ENCODE results near the gene SGCA. TPM values are rescaled to one million over a fixed set of nuclear protein-coding genes. Genes with fewer than 3 reads are reported as not detected.
A peak's percentile ranks its signal among the peaks of the same experiment; 100 is the strongest.

SGCA gene
- total and polyA plus RNA-seq, 2 of the 13 experiments (the other 11 are each of a cell fraction or from before 2014, with no cell fraction given): not detected

- peak; percentile 43; the same call in 1 of the 2 replicates for TF ChIP-seq KDM5B (CRISPR knock-in tag; IDR thresholded peaks at IDR 0.05; ENCODE audit: borderline replicate concordance)
- TF ChIP-seq, protein P1, sequence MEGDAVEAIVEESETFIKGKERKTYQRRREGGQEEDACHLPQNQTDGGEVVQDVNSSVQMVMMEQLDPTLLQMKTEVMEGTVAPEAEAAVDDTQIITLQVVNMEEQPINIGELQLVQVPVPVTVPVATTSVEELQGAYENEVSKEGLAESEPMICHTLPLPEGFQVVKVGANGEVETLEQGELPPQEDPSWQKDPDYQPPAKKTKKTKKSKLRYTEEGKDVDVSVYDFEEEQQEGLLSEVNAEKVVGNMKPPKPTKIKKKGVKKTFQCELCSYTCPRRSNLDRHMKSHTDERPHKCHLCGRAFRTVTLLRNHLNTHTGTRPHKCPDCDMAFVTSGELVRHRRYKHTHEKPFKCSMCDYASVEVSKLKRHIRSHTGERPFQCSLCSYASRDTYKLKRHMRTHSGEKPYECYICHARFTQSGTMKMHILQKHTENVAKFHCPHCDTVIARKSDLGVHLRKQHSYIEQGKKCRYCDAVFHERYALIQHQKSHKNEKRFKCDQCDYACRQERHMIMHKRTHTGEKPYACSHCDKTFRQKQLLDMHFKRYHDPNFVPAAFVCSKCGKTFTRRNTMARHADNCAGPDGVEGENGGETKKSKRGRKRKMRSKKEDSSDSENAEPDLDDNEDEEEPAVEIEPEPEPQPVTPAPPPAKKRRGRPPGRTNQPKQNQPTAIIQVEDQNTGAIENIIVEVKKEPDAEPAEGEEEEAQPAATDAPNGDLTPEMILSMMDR (CRISPR knock-in tag; IDR thresholded peaks at IDR 0.05): peak; percentile 81
- no peak for TF ChIP-seq ZNF263 (CRISPR knock-in tag; IDR thresholded peaks at IDR 0.05)
- no peak for TF ChIP-seq GMEB1 (CRISPR knock-in tag; IDR thresholded peaks at IDR 0.05; ENCODE audit: borderline replicate concordance)
- TF ChIP-seq RAD21 (CRISPR knock-in tag; IDR thresholded peaks at IDR 0.05): peak; percentile 90
- no peak for TF ChIP-seq DPF2 (CRISPR knock-in tag; IDR thresholded peaks at IDR 0.05; ENCODE audit: borderline replicate concordance, low read depth)
- TF ChIP-seq ZNF362 (CRISPR knock-in tag; IDR thresholded peaks at IDR 0.05; ENCODE audit: borderline replicate concordance): no peak
- TF ChIP-seq ZNF33B (CRISPR knock-in tag; IDR thresholded peaks at IDR 0.05): no peak
- peak; percentile 58; the same call in 1 of the 2 replicates for TF ChIP-seq SPEN (CRISPR knock-in tag; IDR thresholded peaks at IDR 0.05; ENCODE audit: low read depth)
- 0 out of 2 replicates have a peak, but pooled peaks have one; percentile 48 for TF ChIP-seq MEIS2 (CRISPR knock-in tag; IDR thresholded peaks at IDR 0.05)
- no peak for TF ChIP-seq ZNF572 (CRISPR knock-in tag; IDR thresholded peaks at IDR 0.05)
- TF ChIP-seq RFXAP (CRISPR knock-in tag; IDR thresholded peaks at IDR 0.05; ENCODE audit: borderline replicate concordance): no peak
- TF ChIP-seq ZBTB21 (CRISPR knock-in tag; IDR thresholded peaks at IDR 0.05): no peak
- TF ChIP-seq, protein P2, sequence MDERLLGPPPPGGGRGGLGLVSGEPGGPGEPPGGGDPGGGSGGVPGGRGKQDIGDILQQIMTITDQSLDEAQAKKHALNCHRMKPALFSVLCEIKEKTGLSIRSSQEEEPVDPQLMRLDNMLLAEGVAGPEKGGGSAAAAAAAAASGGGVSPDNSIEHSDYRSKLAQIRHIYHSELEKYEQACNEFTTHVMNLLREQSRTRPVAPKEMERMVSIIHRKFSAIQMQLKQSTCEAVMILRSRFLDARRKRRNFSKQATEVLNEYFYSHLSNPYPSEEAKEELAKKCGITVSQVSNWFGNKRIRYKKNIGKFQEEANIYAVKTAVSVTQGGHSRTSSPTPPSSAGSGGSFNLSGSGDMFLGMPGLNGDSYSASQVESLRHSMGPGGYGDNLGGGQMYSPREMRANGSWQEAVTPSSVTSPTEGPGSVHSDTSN (CRISPR knock-in tag; IDR thresholded peaks at IDR 0.05): no peak
- TF ChIP-seq ARNT2 (CRISPR knock-in tag; IDR thresholded peaks at IDR 0.05; ENCODE audit: low read depth): peak; percentile 21; the same call in 1 of the 2 replicates
- no peak for TF ChIP-seq ZBTB7B (CRISPR knock-in tag; IDR thresholded peaks at IDR 0.05)
- TF ChIP-seq SIN3B (IDR thresholded peaks at IDR 0.05; ENCODE audit: low read length): no peak
- peak; percentile 39; the same call in 1 of the 2 replicates for TF ChIP-seq ZNF777 (CRISPR knock-in tag; IDR thresholded peaks at IDR 0.05)
- TF ChIP-seq RNF2 (conservative IDR thresholded peaks at IDR 0.05; ENCODE audit: low read depth): 0 out of 2 replicates have a peak, but pooled peaks have one; percentile 41
- TF ChIP-seq ZNF234 (CRISPR knock-in tag; conservative IDR thresholded peaks at IDR 0.05): no peak
- TF ChIP-seq ZNF567 (CRISPR knock-in tag; IDR thresholded peaks at IDR 0.05; ENCODE audit: borderline replicate concordance): no peak
- TF ChIP-seq, protein P3, sequence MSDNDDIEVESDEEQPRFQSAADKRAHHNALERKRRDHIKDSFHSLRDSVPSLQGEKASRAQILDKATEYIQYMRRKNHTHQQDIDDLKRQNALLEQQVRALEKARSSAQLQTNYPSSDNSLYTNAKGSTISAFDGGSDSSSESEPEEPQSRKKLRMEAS (IDR thresholded peaks at IDR 0.05): peak; percentile 87
- TF ChIP-seq ZNF709 (CRISPR knock-in tag; IDR thresholded peaks at IDR 0.05): no peak
These were observed 48.4 kb upstream of the SGCA start (continued) for GRCh38 chr17:50117202-50118051.
